HUES6 (cell line): ENCODE data around the gene RAP1GAP2.

Source experiments
- H3K27ac ChIP-seq: 2 replicates; pipeline ENCODE4 v1.7.0; 2013; ENCODE audit warnings: low read depth, mild to moderate bottlenecking, low read length, inconsistent platforms
- H3K27me3 ChIP-seq: 2 replicates; pipeline ENCODE4 v1.6.1; 2013; ENCODE audit warnings: low read length; ENCODE audit not compliant: control insufficient read depth, insufficient read depth
- H3K36me3 ChIP-seq: 2 replicates; pipeline ENCODE4 v1.6.1; 2013; ENCODE audit warnings: low read length; ENCODE audit not compliant: control insufficient read depth, insufficient read depth
- H3K4me1 ChIP-seq: 2 replicates; pipeline ENCODE4 v1.6.1; 2013; ENCODE audit warnings: low read length; ENCODE audit not compliant: control insufficient read depth, insufficient read depth
- H3K4me3 ChIP-seq: 2 replicates; pipeline ENCODE4 v1.5.1; 2013; ENCODE audit warnings: low read depth, low read length
- H3K9ac ChIP-seq: one replicate; pipeline ENCODE4 v1.6.1; 2013; ENCODE audit warnings: mild to moderate bottlenecking, low read length
- H3K9me3 ChIP-seq: 2 replicates; pipeline ENCODE4 v1.6.1; 2013; ENCODE audit warnings: low read depth, low read length; ENCODE audit not compliant: control insufficient read depth, insufficient read depth

Gene RAP1GAP2

DNA sequence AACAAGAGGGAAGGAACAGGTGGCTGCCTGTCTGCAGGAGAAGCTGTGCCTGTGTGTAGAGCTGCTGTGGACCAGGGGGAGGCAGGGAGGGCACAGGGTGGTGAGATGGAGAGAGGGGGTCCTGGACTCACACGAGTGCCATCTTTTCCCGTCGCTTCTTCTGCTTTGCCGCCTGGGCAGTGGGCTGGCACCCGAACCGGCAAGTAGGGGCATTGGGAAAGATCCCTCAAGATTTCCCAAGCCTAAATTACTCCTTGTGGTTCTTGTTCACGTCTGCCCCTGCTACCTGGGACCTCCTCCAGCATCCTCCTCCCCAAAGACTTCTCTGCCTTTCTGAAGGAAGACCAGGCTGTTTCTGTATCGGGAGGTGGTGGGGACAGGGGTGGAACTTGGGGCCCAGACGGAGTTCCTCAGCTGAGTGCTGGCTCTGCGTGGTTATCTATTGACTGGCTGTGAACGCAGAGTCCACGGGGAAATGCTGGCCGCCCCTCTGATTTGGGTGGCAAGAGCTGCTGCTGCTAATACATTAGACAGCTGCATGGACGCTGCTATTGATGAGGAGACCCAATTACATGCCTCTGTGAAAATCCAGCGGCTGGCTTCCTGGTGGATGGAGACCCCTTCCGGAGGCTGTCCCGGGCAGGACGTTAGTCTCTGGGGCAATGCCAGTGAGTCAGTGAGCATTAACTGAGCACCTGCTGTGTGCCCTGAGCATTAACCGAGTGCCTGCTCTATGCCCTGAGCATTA lies 152.7 kb downstream of the RAP1GAP2 start:
- Histone ChIP-seq H3K4me1 (no peaks in the 10 kb centered on the region), H3K27me3 (no peaks in the 10 kb centered on the region), H3K36me3 (no peaks in the 10 kb centered on the region), H3K9me3 (no peaks in the 10 kb centered on the region), H3K27ac (no peak overlapping the region), H3K9ac (no peak overlapping the region), H3K4me3 (no peak overlapping the region)

DNA sequence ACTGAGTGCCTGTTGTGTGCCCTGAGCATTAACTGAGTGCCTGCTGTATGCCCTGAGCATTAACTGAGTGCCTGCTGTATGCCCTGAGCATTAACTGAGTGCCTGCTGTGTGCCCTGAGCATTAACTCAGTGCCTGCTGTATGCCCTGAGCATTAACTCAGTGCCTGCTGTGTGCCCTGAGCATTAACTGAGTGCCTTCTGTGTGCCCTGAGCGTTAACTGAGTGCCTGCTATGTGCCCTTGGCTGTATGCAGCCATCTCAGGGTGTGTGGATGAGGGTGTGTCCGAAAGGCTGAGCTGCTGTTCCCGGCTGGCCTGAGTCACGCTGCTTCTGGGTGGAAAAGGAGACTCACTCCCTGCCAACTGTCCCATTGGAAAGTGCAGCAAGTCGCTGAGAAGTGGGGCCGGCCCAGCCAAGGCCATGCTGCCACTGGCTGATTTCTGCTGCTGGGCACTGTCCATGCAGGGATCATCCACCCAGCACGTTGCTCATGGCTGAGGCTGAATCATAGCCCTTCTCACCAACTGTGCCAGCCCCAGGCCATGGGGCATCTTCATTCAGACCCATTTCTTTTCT lies 153.3 kb downstream of the RAP1GAP2 start:
- no peaks in the 10 kb centered on the region for H3K4me1 ChIP-seq
- no peaks in the 10 kb centered on the region for H3K27me3 ChIP-seq
- H3K36me3 ChIP-seq: no peaks in the 10 kb centered on the region
- H3K27ac ChIP-seq: no peak overlapping the region
- no peak overlapping the region for H3K4me3 ChIP-seq
- H3K9me3 ChIP-seq: no peaks in the 10 kb centered on the region
- no peak overlapping the region for H3K9ac ChIP-seq

DNA sequence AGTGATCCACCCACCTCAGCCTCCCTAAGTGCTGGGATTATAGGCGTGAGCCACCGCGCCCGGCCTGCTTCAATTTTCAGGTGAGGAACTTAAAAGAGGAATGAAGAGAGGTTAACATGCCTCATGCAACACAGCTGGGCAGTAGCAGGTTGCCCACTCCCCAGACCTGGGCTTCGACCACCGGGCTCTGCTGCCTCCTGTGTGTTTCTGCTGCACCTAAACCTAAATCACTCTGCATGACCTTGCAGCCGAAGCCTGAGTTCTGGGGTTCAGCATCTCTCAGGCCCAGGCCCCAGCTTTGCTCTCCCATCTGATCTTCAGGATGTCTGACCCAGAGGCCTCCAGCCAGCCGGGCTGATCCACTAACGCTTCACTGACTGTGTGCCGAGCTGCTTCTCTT lies 154.6 kb downstream of the RAP1GAP2 start:
- no peaks in the 10 kb centered on the region for H3K27me3 ChIP-seq
- no peaks in the 10 kb centered on the region for H3K9me3 ChIP-seq
- H3K9ac ChIP-seq: no peak overlapping the region
- no peaks in the 10 kb centered on the region for H3K36me3 ChIP-seq
- H3K27ac ChIP-seq: no peak overlapping the region
- no peak overlapping the region for H3K4me3 ChIP-seq
- H3K4me1 ChIP-seq: peaks cover 3% of the 10 kb centered on the region; the same call in 1 of the 2 replicates

DNA sequence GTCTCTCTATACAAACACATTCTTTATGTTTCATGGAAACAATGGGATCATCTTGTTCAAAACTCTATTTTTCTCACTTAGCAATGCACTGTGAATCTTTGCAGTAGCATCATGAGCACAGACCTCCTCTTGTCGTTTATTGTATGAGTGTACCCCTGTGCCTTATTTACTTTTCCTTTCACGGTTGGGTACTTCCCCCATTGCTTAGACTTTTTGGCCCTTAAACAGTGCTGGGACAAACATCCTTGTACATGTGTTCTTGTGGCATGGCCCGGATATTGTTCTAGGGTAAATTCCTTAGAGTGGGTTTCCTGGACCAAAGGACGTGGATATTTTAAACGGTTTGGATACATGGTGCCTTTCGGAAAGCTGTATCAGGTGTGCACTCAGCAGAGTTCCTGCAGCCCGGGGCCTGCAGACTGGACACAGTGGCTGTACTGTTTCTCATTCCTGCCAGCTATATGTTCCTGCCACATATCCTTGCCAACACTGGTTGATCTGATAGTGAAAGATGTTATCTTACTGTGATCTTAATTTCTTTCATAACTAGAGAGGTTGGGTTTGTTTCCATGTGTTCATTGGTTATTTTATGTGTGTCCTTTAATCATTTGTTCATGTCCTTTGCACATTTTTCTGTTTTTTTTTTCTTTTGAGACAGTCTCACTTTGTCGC lies 156.1 kb downstream of the RAP1GAP2 start:
- Histone ChIP-seq H3K9ac (no peak overlapping the region), H3K36me3 (no peaks in the 10 kb centered on the region), H3K27me3 (no peaks in the 10 kb centered on the region), H3K4me3 (no peak overlapping the region), H3K9me3 (no peaks in the 10 kb centered on the region), H3K4me1 (peaks cover 13% of the 10 kb centered on the region), H3K27ac (no peak overlapping the region)

DNA sequence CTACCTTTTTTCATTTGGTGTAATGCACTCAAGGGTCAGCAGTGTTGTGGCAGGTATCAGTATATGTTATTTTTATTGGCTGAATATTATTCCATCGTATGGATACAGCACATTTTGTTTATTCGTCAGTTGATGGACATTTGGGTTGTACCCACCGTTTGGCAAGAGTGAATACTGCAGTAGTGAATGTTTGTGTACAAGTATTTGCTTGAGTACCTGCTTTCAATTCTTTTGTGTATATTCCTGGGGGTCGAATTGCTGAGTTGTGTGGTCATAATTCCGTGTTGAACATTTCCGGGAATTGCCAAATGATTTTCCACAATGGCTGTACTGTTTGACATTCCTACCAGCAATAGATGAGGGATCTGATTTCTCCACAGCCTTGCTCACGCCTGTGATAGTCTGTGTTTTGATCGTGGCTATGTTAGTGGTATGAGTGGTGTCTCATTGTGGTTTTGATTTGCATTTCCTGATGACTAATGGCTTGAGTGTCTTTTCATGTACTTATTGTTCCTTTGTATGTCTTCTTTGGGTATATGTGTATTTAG lies 158.7 kb downstream of the RAP1GAP2 start:
- Histone ChIP-seq H3K4me1 (peaks cover 30% of the 10 kb centered on the region), H3K4me3 (no peak overlapping the region), H3K9ac (no peak overlapping the region), H3K36me3 (no peaks in the 10 kb centered on the region), H3K27me3 (no peaks in the 10 kb centered on the region), H3K9me3 (no peaks in the 10 kb centered on the region), H3K27ac (no peak overlapping the region)

DNA sequence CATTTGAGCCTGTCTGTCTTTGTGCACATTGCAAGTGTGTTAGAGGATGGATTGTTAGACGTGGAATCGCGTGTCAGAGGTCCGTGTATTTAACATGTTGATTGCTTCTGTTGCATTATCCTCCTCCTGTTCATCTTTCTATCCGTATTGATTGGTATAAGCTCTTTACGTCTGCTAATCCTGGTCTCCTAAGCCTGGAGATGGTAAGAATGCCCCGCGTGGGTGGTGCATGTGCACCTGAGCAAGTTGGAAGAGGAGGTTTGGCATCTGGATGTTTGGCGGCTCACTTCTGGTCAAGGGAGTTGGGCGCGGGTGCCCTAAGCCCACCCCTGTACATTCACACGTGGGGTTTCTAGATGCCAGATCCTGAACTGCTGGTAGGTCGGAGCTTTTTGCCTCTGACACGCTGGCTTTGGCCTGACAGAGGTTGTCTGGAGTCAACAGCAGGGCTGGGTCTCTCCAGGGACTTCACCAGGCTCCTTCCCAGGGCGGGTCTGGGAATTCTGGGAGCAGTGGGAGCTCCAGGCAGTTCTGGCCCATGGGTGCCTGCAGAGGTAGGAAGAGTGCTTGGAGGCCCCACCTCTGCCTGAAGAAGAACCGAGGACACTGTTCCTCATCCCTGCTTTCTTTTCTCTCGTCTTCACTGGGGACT lies 159.8 kb downstream of the RAP1GAP2 start:
- Histone ChIP-seq H3K27ac (no peak overlapping the region), H3K9ac (no peak overlapping the region), H3K4me3 (no peak overlapping the region), H3K9me3 (no peaks in the 10 kb centered on the region), H3K4me1 (peaks cover 37% of the 10 kb centered on the region), H3K36me3 (no peaks in the 10 kb centered on the region), H3K27me3 (no peaks in the 10 kb centered on the region)

DNA sequence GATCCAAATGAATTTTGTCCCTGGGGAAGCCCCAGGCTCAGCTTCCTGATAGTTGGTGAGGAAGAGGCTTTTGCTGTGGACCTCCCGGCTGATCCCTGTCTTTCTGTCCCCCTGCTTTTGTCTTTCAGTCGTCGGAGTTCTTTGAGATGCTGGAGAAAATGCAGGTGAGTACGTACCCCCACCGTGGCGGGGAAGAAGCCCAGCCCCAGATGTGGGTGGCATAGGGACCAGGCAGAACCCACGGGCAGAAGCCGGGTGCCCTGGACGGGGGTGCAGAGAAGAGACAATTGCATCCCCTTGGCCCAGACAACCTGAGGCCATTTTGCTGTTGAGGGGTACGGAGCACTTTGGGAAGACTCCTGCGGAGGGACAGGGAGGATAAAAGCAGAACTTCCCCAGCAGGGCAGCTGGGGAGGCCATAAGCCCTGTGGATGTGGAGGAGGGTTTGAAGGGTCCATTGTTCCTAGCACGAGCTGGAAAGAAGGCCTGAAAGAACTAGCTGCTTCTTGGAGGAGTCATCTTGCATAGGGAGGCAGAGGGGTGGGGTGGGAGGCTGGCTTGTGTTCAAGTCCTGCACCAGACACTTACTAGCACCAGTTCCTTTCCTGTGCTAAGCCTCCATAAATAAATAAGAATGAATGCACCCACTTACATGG lies 161.5 kb downstream of the RAP1GAP2 start:
- no peaks in the 10 kb centered on the region for H3K36me3 ChIP-seq
- H3K27me3 ChIP-seq: no peaks in the 10 kb centered on the region
- H3K4me3 ChIP-seq: no peak overlapping the region
- H3K27ac ChIP-seq: peak overlapping the region; percentile 13; the same call in 1 of the 2 replicates
- H3K9me3 ChIP-seq: no peaks in the 10 kb centered on the region
- no peak overlapping the region for H3K9ac ChIP-seq
- peaks cover 37% of the 10 kb centered on the region for H3K4me1 ChIP-seq

DNA sequence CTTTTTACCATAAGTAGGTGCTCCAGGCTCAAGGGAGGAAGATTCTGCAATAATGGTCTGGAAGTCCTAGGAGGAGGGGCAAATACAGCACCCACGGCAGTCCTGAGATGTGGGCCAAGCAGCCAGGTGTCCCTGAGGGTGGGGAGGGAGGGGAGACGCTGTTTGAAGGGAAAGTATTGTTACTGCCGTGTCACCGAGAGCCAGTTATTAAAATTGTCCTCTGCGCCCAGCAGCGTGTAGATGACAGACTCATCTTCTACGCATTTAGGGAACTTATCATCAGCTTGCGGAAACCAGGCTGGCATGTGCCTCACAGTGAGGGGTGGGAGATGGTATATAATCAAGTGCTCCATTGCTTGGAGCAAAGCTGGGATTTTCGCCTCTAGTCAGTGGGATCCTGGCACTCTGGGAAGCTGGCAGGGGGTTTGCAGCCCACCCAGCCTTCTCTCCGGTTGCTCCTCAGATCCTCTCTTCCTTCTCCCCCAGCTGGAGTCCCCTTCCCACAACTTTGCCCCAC lies 162.5 kb downstream of the RAP1GAP2 start:
- Histone ChIP-seq H3K4me3 (no peak overlapping the region), H3K36me3 (no peaks in the 10 kb centered on the region), H3K9ac (no peak overlapping the region), H3K27me3 (no peaks in the 10 kb centered on the region), H3K9me3 (no peaks in the 10 kb centered on the region), H3K27ac (no peak overlapping the region), H3K4me1 (peaks cover 37% of the 10 kb centered on the region)

DNA sequence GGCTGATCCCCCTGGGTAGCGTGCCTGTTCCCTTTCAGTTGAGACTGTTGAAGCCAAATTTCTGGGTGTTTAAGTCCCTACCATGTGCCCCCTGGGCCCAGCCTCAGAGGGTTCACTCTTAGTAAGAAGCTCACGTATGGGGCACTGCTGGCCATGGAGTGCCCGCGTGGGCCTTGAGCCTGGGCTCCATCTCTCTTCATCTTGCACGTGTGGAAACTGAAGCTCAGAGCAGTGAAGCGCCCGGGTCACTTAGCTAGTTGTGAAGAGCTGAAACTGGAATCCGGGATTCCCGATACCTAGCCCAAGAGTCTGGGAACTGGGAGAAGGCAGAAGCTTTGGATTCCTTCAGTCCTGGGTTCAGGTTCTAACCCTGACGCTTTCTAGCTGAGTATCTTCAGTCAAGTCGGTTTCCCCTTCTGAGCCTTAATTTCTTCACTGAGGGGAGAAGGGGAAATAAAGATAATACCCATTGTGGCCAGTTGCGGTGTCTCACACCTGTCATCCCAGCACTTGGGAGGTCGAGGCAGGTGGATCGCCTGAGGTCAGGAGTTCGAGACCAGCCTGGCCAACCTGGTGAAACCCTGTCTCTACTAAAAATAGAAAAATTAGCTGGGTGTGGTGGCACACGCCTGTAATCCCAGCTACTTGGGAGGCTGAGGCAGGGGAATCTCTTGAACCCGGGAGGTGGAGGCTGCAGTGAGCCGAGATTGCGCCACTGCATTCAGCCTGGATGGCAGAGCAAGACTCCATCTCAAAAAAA lies 163.3 kb downstream of the RAP1GAP2 start:
- peaks cover 40% of the 10 kb centered on the region for H3K4me1 ChIP-seq
- no peaks in the 10 kb centered on the region for H3K9me3 ChIP-seq
- H3K9ac ChIP-seq: no peak overlapping the region
- peak overlapping the region; percentile 68; the same call in 1 of the 2 replicates for H3K27ac ChIP-seq
- H3K27me3 ChIP-seq: no peaks in the 10 kb centered on the region
- no peaks in the 10 kb centered on the region for H3K36me3 ChIP-seq
- no peak overlapping the region for H3K4me3 ChIP-seq

DNA sequence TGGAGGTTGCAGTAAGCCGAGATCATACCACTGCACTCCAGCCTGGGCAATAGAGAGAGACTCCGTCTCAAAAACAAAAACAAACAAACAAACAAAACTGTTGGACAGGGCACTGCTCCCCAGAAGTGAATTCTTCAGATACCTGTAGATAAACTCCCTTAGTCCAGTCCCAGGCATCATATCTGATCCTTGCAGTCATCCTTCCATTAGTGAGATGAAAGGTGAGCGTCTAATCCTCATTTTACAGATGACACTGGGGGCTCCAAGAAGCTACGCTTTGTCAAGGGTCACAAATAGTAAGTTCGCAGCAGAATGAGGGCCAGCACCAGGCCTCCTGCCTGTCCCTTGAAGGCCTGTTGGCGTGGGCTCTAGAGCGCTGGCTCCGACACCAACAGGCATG lies 165.2 kb downstream of the RAP1GAP2 start:
- peaks cover 13% of the 10 kb centered on the region; the same call in 1 of the 2 replicates for H3K36me3 ChIP-seq

More for the DNA sequence above, 165.2 kb downstream of the RAP1GAP2 start:
- Histone ChIP-seq H3K9ac (no peak overlapping the region), H3K9me3 (no peaks in the 10 kb centered on the region), H3K4me3 (no peak overlapping the region), H3K4me1 (peaks cover 39% of the 10 kb centered on the region), H3K27ac (no peak overlapping the region), H3K27me3 (no peaks in the 10 kb centered on the region)
